ENCODE measurements around the gene LONRF3. TPM values are rescaled to one million over a fixed set of nuclear protein-coding genes. Genes with fewer than 3 reads are reported as not detected.
A peak's percentile ranks its signal among the peaks of the same experiment; 100 is the strongest.

Gene LONRF3
- polyA plus RNA-seq (not detected in 3 replicates), polyA minus RNA-seq (not detected in 3 replicates)
- not detected for polyA plus RNA-seq (2011; ENCODE audit: low read depth)
- polyA plus RNA-seq (2011; cell fraction: cytosol; rRNA removed): 0.04 TPM in 1 of 2 replicates, not detected in the other
- polyA plus RNA-seq (2011; cell fraction: nucleus; rRNA removed): 0.05 and 0.08 TPM in 2 replicates
- 0.07 TPM in 1 of 2 replicates, not detected in the other for polyA plus RNA-seq (2012; ENCODE audit: low replicate concordance)
- polyA minus RNA-seq (2011; cell fraction: cytosol; rRNA and poly(A)+ RNA removed): not detected
- polyA minus RNA-seq (2011; cell fraction: nucleus; rRNA and poly(A)+ RNA removed): 0.23 TPM in 1 of 2 replicates, not detected in the other

GRCh38 chrX:118974088-118974907 is at the start of gene LONRF3:
Gene LONRF3 (plus strand): TSS chrX:118974618. CDS start chrX:118974781, 163 bp downstream.
- Histone ChIP-seq H3K79me2 (ENCODE audit: control insufficient read depth, insufficient read depth, low read length) (no peaks in the 10 kb centered on the region), H3K4me2 (ENCODE audit: control insufficient read depth, extremely low read depth, insufficient read depth, low read depth, low read length) (peak within 1 kb of the TSS; percentile 39), H4K20me1 (ENCODE audit: control insufficient read depth, extremely low read depth, insufficient read depth, low read length) (no peaks in the 10 kb centered on the region), H3K27me3 (ENCODE audit: control insufficient read depth, extremely low read depth, insufficient read depth, low read length) (peaks cover 48% of the 10 kb centered on the region), H3K4me3 (ENCODE audit: control insufficient read depth in 2 of 3, extremely low read depth in 1 of 3, insufficient read depth in 2 of 3, low read depth in 1 of 3, low read length in 3 of 3) (peak within 1 kb of the TSS in 2 of 3 experiments; percentile 2 to 37), H3K36me3 (ENCODE audit: control insufficient read depth in 2 of 2, extremely low read depth in 1 of 2, insufficient read depth in 2 of 2, low read length in 2 of 2) (no peaks in the 10 kb centered on the region), H3K9me3 (ENCODE audit: control insufficient read depth, low read depth, low read length) (no peaks in the 10 kb centered on the region), H3K4me1 (ENCODE audit: control insufficient read depth, extremely low read depth, insufficient read depth, low read length) (peaks cover 5% of the 10 kb centered on the region), H3K9me1 (ENCODE audit: control insufficient read depth, extremely low read depth, insufficient read depth, low read length) (no peaks in the 10 kb centered on the region), H3K27ac (ENCODE audit: control insufficient read depth, insufficient read depth, low read length) (no peak within 1 kb of the TSS), H3K9ac (ENCODE audit: control insufficient read depth, extremely low read depth, insufficient read depth, low read length) (no peak within 1 kb of the TSS), H2AFZ (ENCODE audit: control insufficient read depth, low read length) (peak within 1 kb of the TSS; percentile 9)
- TF ChIP-seq EZH2 (IDR thresholded peaks at IDR 0.05; ENCODE audit: low read length): peak; percentile 29
- TF ChIP-seq CTCF (optimal IDR thresholded peaks at IDR 0.05 in 1 of 3, IDR thresholded peaks at IDR 0.05 in 1 of 3, conservative IDR thresholded peaks at IDR 0.05 in 1 of 3; ENCODE audit: extremely low read depth in 1 of 3, insufficient read depth in 2 of 3, low read length in 3 of 3): no peak
- DNase-seq (ENCODE audit: low read depth, low spot score) (no peak), FAIRE-seq (no peak)
- dilution Hi-C loops (cut with MboI; ENCODE audit: extremely low pct_ligation_motif_present, low sequenced_read_pairs): no loop called here

- no peaks in the 10 kb centered on the region for H4K20me1 ChIP-seq (ENCODE audit: control insufficient read depth, extremely low read depth, insufficient read depth, low read length)
- dilution Hi-C loops (cut with MboI; ENCODE audit: extremely low pct_ligation_motif_present, low sequenced_read_pairs): no loop called here
- H3K4me3 ChIP-seq (ENCODE audit: control insufficient read depth in 2 of 3, extremely low read depth in 1 of 3, insufficient read depth in 2 of 3, low read depth in 1 of 3, low read length in 3 of 3): no peak overlapping the region
- no peaks in the 10 kb centered on the region for H3K4me1 ChIP-seq (ENCODE audit: control insufficient read depth, extremely low read depth, insufficient read depth, low read length)
- no peaks in the 10 kb centered on the region for H3K27me3 ChIP-seq (ENCODE audit: control insufficient read depth, extremely low read depth, insufficient read depth, low read length)
- FAIRE-seq (no peak), DNase-seq (ENCODE audit: low read depth, low spot score) (no peak)
- TF ChIP-seq EZH2 (IDR thresholded peaks at IDR 0.05; ENCODE audit: low read length): no peak
- no peak for TF ChIP-seq CTCF (optimal IDR thresholded peaks at IDR 0.05 in 1 of 3, IDR thresholded peaks at IDR 0.05 in 1 of 3, conservative IDR thresholded peaks at IDR 0.05 in 1 of 3; ENCODE audit: extremely low read depth in 1 of 3, insufficient read depth in 2 of 3, low read length in 3 of 3)
- H3K9me1 ChIP-seq (ENCODE audit: control insufficient read depth, extremely low read depth, insufficient read depth, low read length): no peaks in the 10 kb centered on the region
- no peaks in the 10 kb centered on the region for H3K9me3 ChIP-seq (ENCODE audit: control insufficient read depth, low read depth, low read length)
- no peak overlapping the region for H3K4me2 ChIP-seq (ENCODE audit: control insufficient read depth, extremely low read depth, insufficient read depth, low read depth, low read length)
- H2AFZ ChIP-seq (ENCODE audit: control insufficient read depth, low read length): no peak overlapping the region
- H3K36me3 ChIP-seq (ENCODE audit: control insufficient read depth in 2 of 2, extremely low read depth in 1 of 2, insufficient read depth in 2 of 2, low read length in 2 of 2): no peaks in the 10 kb centered on the region
- no peaks in the 10 kb centered on the region for H3K79me2 ChIP-seq (ENCODE audit: control insufficient read depth, insufficient read depth, low read length)
- no peak overlapping the region for H3K27ac ChIP-seq (ENCODE audit: control insufficient read depth, insufficient read depth, low read length)
- no peak overlapping the region for H3K9ac ChIP-seq (ENCODE audit: control insufficient read depth, extremely low read depth, insufficient read depth, low read length)
These were observed 46.3 kb upstream of the LONRF3 start for GRCh38 chrX:118928151-118928550.
